ENCODE data around the gene SEPHS2.
"Not testable (repeated sequence)": the region's sequence is repeated elsewhere in the genome, so short reads cannot be mapped to it uniquely, and the experiment has no call there.

SEPHS2 gene

GRCh38 chr16:30398661-30399434, 46.8 kb downstream of the SEPHS2 start:
- DNase-seq = no peak

- DNase-seq = no peak
Observed at GRCh38 chr16:30397776-30398660, 47.7 kb downstream of the SEPHS2 start.

GRCh38 chr16:30397056-30397455, 48.6 kb downstream of the SEPHS2 start:
- DNase-seq = no peak

- DNase-seq = not testable (repeated sequence)
Observed at GRCh38 chr16:30396627-30397026, 49.0 kb downstream of the SEPHS2 start.

GRCh38 chr16:30395992-30396585, 49.6 kb downstream of the SEPHS2 start:
- no peak for DNase-seq

- DNase-seq = peak in 47 of 51 donors; percentile 51 to 94 (median 84)
Observed at GRCh38 chr16:30395155-30395991, 50.3 kb downstream of the SEPHS2 start, which contains the start of gene ZNF48. Gene ZNF48, plus strand, starts transcription at chr16:30395420. Its CDS starts 375 bp downstream, at chr16:30395795.

- peak in 5 of 51 donors; percentile 21 to 57 (median 45) for DNase-seq
Observed at GRCh38 chr16:30394592-30395154, 51.0 kb downstream of the SEPHS2 start.

Data from hypothalamus (tissue), 51 donors.